Karpas-422 (cell line): Measurements from ENCODE around the gene MLXIP. TPM values are rescaled to one million over a fixed set of nuclear protein-coding genes. Genes with fewer than 3 reads are reported as not detected.

Source experiments
- DNase-seq: peaks from one replicate; pipeline ENCODE4 v3.0.0-alpha.2; 2015
- H2AFZ ChIP-seq: fragments of 200-600 bp; sonication (generic); 2 replicates; pipeline ENCODE4 v1.6.1; 2014; ENCODE audit warnings: antibody characterized with exemption, low read length, mixed read lengths
- H3K27ac ChIP-seq: fragments of 200-600 bp; sonication (generic); 2 replicates; pipeline ENCODE4 v1.5.1; 2014; ENCODE audit warnings: mild to moderate bottlenecking, low read length, moderate library complexity
- H3K27me3 ChIP-seq: fragments of 200-600 bp; sonication (generic); 2 replicates; pipeline ENCODE4 v1.6.1; 2014; ENCODE audit warnings: low read length, mixed read lengths
- H3K36me3 ChIP-seq: fragments of 200-600 bp; sonication (generic); 2 replicates; pipeline ENCODE4 v1.6.1; 2014; ENCODE audit warnings: low read length, mixed read lengths; ENCODE audit not compliant: insufficient read depth
- H3K4me1 ChIP-seq: fragments of 200-600 bp; sonication (generic); 2 replicates; pipeline ENCODE4 v1.6.1; 2014; ENCODE audit warnings: mild to moderate bottlenecking, low read length, mixed read lengths
- H3K4me2 ChIP-seq: fragments of 200-600 bp; sonication (generic); 2 replicates; pipeline ENCODE4 v1.6.1; 2014; ENCODE audit warnings: low read length, low read depth, mild to moderate bottlenecking; ENCODE audit not compliant: poor library complexity, severe bottlenecking
- H3K4me3 ChIP-seq: fragments of 200-600 bp; sonication (generic); 2 replicates; pipeline ENCODE4 v1.5.1; 2014; ENCODE audit warnings: mild to moderate bottlenecking, antibody characterized with exemption, low read length, mixed read lengths
- H3K79me2 ChIP-seq: fragments of 200-600 bp; sonication (generic); 2 replicates; pipeline ENCODE4 v1.6.1; 2014; ENCODE audit warnings: mild to moderate bottlenecking, low read length, mixed read lengths
- H3K9ac ChIP-seq: fragments of 200-600 bp; sonication (generic); 2 replicates; pipeline ENCODE4 v1.6.0; 2014; ENCODE audit warnings: low read length
- H3K9me2 ChIP-seq: fragments of 200-600 bp; sonication (generic), shearing (Covaris generic); replicated peaks from 2 replicates; pipeline ENCODE4 v1.6.0; 2014; ENCODE audit warnings: mild to moderate bottlenecking, low read length, moderate library complexity; ENCODE audit not compliant: insufficient read depth
- H3K9me3 ChIP-seq: fragments of 300-700, 200-600 bp; sonication (generic); 2 replicates; pipeline ENCODE4 v1.6.1; 2014; ENCODE audit warnings: low read length, mixed read lengths
- H4K20me1 ChIP-seq: fragments of 200-600 bp; sonication (generic); 2 replicates; pipeline ENCODE4 v1.6.1; 2014; ENCODE audit warnings: mild to moderate bottlenecking, antibody characterized with exemption, low read length, low read depth; ENCODE audit not compliant: insufficient read depth
- total RNA-seq: library from RNA; depleted of rRNA; stranded (reverse); fragments of >200 nt; shearing (Covaris generic); gene quantifications from 2 replicates; pipeline ENCODE4 v1.2.3, GENCODE V29; 2014; ENCODE audit warnings: low replicate concordance

The MLXIP gene
- total RNA-seq, 1 experiment from 2014 or later = 14.8 TPM

DNA sequence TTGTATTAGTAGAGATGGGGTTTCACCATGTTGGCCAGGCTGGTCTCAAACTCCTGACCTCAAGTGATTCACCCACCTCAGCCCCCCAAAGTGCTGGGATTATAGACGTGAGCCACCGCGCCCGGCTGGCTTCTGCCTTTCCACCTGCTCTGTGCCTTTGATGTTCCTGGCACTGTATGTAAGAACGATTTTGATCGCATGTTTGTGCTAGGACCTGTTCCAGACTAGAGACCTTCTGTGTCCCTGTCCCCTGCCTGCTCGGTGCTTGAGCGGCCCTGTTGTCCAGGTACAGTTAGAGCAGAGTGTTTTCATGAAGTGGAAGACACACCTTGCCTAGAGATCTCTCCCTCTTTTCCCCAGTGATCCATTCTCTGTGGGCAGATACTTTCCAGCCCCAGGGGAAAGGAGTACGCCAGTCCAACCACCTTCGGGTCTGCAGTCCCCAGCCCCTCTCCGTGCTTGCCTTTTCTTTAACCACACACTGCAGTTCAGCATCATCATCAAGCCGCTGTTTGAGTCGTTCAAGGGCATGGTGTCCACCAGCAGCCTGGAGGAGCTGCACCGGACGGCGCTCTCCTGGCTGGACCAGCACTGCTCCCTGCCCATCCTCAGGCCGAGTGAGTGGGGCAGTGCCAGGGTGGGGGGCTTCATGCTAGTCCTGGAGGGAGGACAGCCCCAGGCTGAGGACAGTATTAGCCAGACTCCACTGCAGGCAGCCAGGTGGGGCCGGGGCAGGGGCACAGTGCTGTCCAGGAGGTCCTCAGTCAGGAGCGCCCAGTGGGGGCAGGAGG lies 62.1 kb downstream of the MLXIP start:
- Histone ChIP-seq H3K4me3 (no peak overlapping the region), H3K9ac (no peak overlapping the region), H3K4me1 (no peaks in the 10 kb centered on the region), H3K79me2 (no peaks in the 10 kb centered on the region), H3K27me3 (no peaks in the 10 kb centered on the region), H4K20me1 (no peaks in the 10 kb centered on the region), H3K27ac (no peak overlapping the region), H3K9me3 (no peaks in the 10 kb centered on the region), H3K36me3 (no peaks in the 10 kb centered on the region), H2AFZ (no peak overlapping the region), H3K4me2 (no peak overlapping the region), H3K9me2 (no peaks in the 10 kb centered on the region)
- no peak for DNase-seq

GRCh38 chr12:122141911-122142725 lies 63.6 kb downstream of the MLXIP start:
- DNase-seq = no peak

DNA sequence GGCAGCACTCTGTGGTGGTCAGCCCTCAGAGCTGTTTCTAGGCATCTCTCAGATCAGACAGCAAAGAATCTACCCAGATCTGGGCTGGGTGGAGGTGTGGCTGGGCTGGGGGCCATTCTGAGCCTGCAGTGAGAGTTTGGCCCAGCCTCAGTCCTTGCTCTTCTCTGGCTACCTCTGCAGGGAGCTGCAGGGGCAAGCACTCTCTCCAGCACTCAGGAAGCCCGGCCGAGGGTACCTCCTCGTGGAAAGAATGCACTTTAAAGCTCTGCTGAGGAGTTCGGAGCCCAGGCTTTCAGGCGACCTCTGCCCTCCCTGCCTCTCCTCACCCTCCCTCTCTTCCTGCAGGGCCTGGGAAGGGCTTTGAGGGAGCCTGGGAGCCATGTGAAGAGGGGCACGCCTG lies 64.3 kb downstream of the MLXIP start:
- DNase-seq = no peak
- Histone ChIP-seq H3K4me3 (no peak overlapping the region), H3K27me3 (no peaks in the 10 kb centered on the region), H4K20me1 (no peaks in the 10 kb centered on the region), H3K9me3 (no peaks in the 10 kb centered on the region), H3K27ac (no peak overlapping the region), H3K4me1 (no peaks in the 10 kb centered on the region), H3K79me2 (no peaks in the 10 kb centered on the region), H3K9ac (no peak overlapping the region), H3K36me3 (no peaks in the 10 kb centered on the region), H2AFZ (no peak overlapping the region), H3K9me2 (no peaks in the 10 kb centered on the region), H3K4me2 (no peak overlapping the region)

More at GRCh38 chr12:122141911-122142725, 63.6 kb downstream of the MLXIP start:
- Histone ChIP-seq H3K27ac (no peak overlapping the region), H3K79me2 (no peaks in the 10 kb centered on the region), H2AFZ (no peak overlapping the region), H3K9ac (no peak overlapping the region), H3K9me2 (no peaks in the 10 kb centered on the region), H4K20me1 (no peaks in the 10 kb centered on the region), H3K36me3 (no peaks in the 10 kb centered on the region), H3K4me1 (no peaks in the 10 kb centered on the region), H3K9me3 (no peaks in the 10 kb centered on the region), H3K4me2 (no peak overlapping the region), H3K27me3 (no peaks in the 10 kb centered on the region), H3K4me3 (no peak overlapping the region)

DNA sequence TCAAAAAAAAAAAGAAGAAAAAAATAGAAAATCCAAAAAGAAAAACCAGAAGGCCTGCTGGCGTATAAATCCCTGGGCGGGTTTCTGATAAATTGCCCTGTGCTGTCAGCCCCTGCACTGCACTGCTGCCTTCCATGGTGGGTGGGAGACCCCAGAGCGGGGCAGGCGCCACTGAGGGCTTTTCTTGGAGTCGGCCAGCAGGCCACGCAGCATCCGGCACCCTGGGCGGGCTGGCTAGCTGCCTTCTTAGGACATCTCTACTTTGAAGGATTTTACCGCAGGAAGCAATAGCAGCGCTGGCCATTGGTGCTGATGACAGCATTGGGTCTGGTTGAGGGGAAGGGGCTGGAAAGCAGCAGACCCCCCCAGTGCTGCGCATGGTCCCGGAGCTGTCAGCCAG lies 66.3 kb downstream of the MLXIP start:
- Histone ChIP-seq H3K4me2 (no peak overlapping the region), H4K20me1 (no peaks in the 10 kb centered on the region)

DNA sequence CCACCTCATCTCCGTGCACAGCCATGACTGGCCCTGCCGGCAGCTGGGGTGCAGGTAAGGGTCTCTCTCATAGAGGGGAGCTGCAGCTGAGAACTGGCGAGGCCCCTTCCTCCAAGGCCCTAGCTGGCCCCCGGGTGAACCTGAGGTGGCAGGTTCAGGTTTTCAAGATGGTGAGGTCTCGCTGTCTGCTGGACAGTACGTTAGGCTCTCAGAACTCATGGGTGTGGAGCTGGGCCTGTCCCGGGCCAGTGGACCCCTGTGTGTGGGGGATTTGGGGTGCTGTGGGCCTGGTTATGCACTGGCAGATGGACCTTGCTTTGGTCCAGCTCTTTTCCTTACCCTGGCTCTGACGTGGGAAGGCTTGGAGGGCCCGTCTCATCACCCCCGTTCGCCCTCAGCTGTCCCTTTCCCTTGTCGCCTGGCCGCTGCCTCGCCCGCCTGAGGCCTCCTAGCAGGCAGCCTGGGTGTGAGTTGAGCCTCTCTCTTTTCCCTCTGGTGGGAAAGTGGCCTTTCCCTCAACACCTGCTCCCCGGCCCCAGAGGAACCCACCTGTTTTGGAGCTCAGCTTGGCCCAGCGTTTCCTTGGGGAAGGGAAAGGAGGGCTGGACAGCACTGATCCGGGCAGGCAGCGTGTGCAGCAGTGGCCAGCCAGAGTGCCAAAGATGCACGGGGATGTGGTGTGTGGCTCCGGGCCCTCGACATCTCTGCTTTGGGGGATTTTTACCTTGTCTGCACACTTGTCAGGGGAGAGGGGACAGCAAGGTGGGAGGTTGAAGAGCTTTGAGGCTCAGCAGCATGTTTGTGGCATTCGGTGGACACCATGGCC lies 67.2 kb downstream of the MLXIP start:
- Histone ChIP-seq H3K4me1 (peaks cover 6% of the 10 kb centered on the region), H3K4me2 (no peak overlapping the region), H3K27ac (no peak overlapping the region), H4K20me1 (no peaks in the 10 kb centered on the region), H3K36me3 (no peaks in the 10 kb centered on the region), H3K79me2 (no peaks in the 10 kb centered on the region), H3K9ac (no peak overlapping the region), H3K4me3 (no peak overlapping the region), H3K27me3 (no peaks in the 10 kb centered on the region), H3K9me2 (no peaks in the 10 kb centered on the region), H3K9me3 (no peaks in the 10 kb centered on the region), H2AFZ (no peak overlapping the region)
- DNase-seq = no peak

More for the DNA sequence above, 66.3 kb downstream of the MLXIP start:
- DNase-seq = no peak
- H3K36me3 ChIP-seq = no peaks in the 10 kb centered on the region
- H2AFZ ChIP-seq = no peak overlapping the region
- H3K9ac ChIP-seq = no peak overlapping the region
- no peaks in the 10 kb centered on the region for H3K9me2 ChIP-seq
- H3K4me3 ChIP-seq = no peak overlapping the region
- H3K27ac ChIP-seq = no peak overlapping the region
- H3K9me3 ChIP-seq = no peaks in the 10 kb centered on the region
- no peaks in the 10 kb centered on the region for H3K79me2 ChIP-seq
- H3K4me1 ChIP-seq = peaks cover 3% of the 10 kb centered on the region
- H3K27me3 ChIP-seq = no peaks in the 10 kb centered on the region

DNA sequence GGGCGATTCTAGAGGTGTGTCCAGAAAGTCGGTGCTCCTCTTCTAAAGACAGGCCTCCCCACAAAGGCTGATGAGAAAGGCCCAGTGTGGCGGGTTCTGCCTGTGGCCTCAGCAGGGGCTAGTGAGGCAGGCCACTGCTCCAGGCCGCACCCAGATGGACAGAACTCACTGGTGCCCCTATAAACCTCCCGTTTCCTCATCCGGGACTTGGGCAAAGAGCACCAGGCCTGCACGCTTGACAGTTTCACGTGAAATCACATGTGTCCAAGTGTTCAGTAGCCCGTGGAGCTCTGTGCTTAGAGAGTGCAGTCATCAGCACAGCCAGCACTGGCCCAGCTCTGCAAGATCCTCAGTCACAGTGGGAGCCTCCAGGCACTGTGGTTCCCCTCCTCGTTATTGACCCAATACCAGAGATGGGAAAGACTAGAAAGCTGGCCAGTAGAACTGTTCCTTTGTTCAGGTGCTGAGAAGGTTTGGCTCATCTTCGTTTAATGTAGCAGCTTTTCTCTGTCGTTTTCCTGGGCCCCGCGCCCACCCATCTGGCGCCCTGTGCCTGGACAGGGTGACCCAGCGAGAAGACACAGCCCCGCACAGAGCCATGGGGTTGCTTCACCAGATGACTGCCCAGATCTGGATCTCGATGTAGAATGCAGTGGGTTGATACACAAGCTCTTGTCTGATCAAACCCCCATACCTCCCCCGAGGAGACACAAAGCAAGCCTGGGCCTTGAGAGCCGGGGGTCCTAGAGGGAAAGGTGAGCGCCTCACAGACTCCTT lies 69.1 kb downstream of the MLXIP start:
- H3K36me3 ChIP-seq = no peaks in the 10 kb centered on the region
- no peak for DNase-seq

GRCh38 chr12:122148657-122149056 lies 70.1 kb downstream of the MLXIP start:
- no peak overlapping the region for H3K9ac ChIP-seq
- H3K4me1 ChIP-seq = peaks cover 6% of the 10 kb centered on the region
- H4K20me1 ChIP-seq = no peaks in the 10 kb centered on the region
- no peak overlapping the region for H3K4me3 ChIP-seq
- H3K79me2 ChIP-seq = no peaks in the 10 kb centered on the region
- H3K36me3 ChIP-seq = no peaks in the 10 kb centered on the region
- H3K27ac ChIP-seq = no peak overlapping the region
- no peaks in the 10 kb centered on the region for H3K27me3 ChIP-seq
- no peaks in the 10 kb centered on the region for H3K9me2 ChIP-seq
- no peak overlapping the region for H3K4me2 ChIP-seq
- no peak overlapping the region for H2AFZ ChIP-seq
- no peak for DNase-seq
- H3K9me3 ChIP-seq = no peaks in the 10 kb centered on the region

More for the DNA sequence above, 69.1 kb downstream of the MLXIP start:
- Histone ChIP-seq H2AFZ (no peak overlapping the region), H3K9me3 (no peaks in the 10 kb centered on the region), H3K79me2 (no peaks in the 10 kb centered on the region), H3K9me2 (no peaks in the 10 kb centered on the region), H3K27ac (no peak overlapping the region), H3K27me3 (no peaks in the 10 kb centered on the region), H3K9ac (no peak overlapping the region), H3K4me2 (no peak overlapping the region), H3K4me3 (no peak overlapping the region), H4K20me1 (no peaks in the 10 kb centered on the region), H3K4me1 (peaks cover 6% of the 10 kb centered on the region)
